Right lobe of liver (tissue), 6 donors: ENCODE measurements around the gene SOCS3. TPM values are rescaled to one million over a fixed set of nuclear protein-coding genes. Genes with fewer than 3 reads are reported as not detected.

Experiments used
- ATAC-seq, 4 donors: fragments of 200-7000 bp; cut with Tn5 transposase; one replicate each; pipeline ENCODE4 v1.9.1; 2020; ENCODE audit warnings: mild to moderate bottlenecking in 4 of 4, moderate library complexity in 4 of 4
- DNase-seq, 3 donors: peaks; one replicate each; pipeline ENCODE4 v3.0.0-alpha.2; 2020
- H3K27ac ChIP-seq, 3 donors: fragments of 200-600 bp; one replicate each; pipeline ENCODE4 v1.8.0; 2022
- H3K27me3 ChIP-seq, 2 donors: fragments of 200-600 bp; one replicate each; pipeline ENCODE4 v1.8.0; 2022
- H3K36me3 ChIP-seq, 4 donors: fragments of 200-600 bp; sonication (generic) in 1 of 4; one replicate each; pipeline versions ENCODE4 v1.5.1 to v1.8.0; 2017 to 2022; ENCODE audit warnings: control low read depth in 1 of 4
- H3K4me1 ChIP-seq, 4 donors: fragments of 200-600 bp; sonication (generic) in 1 of 4; one replicate each; pipeline versions ENCODE4 v1.5.1 to v1.8.0; 2017 to 2022; ENCODE audit warnings: control low read depth in 1 of 4
- H3K4me3 ChIP-seq, 3 donors: fragments of 200-600 bp; one replicate each; pipeline ENCODE4 v1.8.0; 2022
- H3K9me3 ChIP-seq, 4 donors: fragments of 200-600 bp; sonication (generic) in 1 of 4; one replicate each; pipeline versions ENCODE4 v1.5.1 to v1.8.0; 2017 to 2022; ENCODE audit warnings: control low read depth in 1 of 4
- CTCF ChIP-seq, 4 donors: fragments of 200-600 bp in 3 of 4; fragments of 450-650 bp in 1 of 4; IDR thresholded peaks; one replicate each; pipeline versions ENCODE4 v1.5.1 to v1.8.0; 2016 to 2022; ENCODE audit warnings: antibody characterized with exemption in 4 of 4, mild to moderate bottlenecking in 2 of 4
- POLR2A ChIP-seq: fragments of 450-650 bp; IDR thresholded peaks from one replicate; pipeline ENCODE4 v1.6.1; 2017; ENCODE audit warnings: antibody characterized with exemption, mild to moderate bottlenecking
- WGBS: methylation state at CpG from one replicate; pipeline ENCODE4 v1.1.6; 2018; ENCODE audit warnings: low coverage, low lambda C conversion rate; ENCODE audit not compliant: insufficient coverage; ENCODE audit errors: missing lambda C conversion rate; 5-methylcytosine and 5-hydroxymethylcytosine counted together
- intact Hi-C, 2 donors: fragments of 100-400 bp; cut with DNase I; formaldehyde crosslinking; loops; one replicate each; pipeline versions ENCODE4 v1.11.2 to v1.14.1; 2022
- total RNA-seq, 6 experiments: library from RNA; depleted of rRNA in 2 of 6; stranded (reverse); fragments of >200 nt in 2 of 6; fragmentation: NEBNext Ultra II Directional in 3 of 6; extraction: Animal tissue kit (Norgen Biotek cat#: 25700) in 3 of 6; gene quantifications; one replicate each; pipeline versions ENCODE4 v1.1.0 to v1.2.4, GENCODE V29; 2016 to 2023
- donor health status: DM: no; HTN: yes; CAD: no.
- donor health status: DM: no; HTN: no; CAD: no.
- donor health status: DM: no; HTN: no; CAD: no.
- donor health status: DM: no; HTN: yes; CAD: no.
- donor health status: DM: no; HTN: yes; CAD: no.

The SOCS3 gene
- total RNA-seq, 6 experiments from 2014 or later, result 1.2 to 87.3 (median 24.1) TPM

- 33% methylated on average over 6 of the region's 13 CpGs for WGBS
- Histone ChIP-seq H3K27ac (no peak overlapping the region), H3K27me3 (no peaks in the 10 kb centered on the region), H3K4me1 (peaks cover 0 to 5% (median 0%) of the 10 kb centered on the region in 4 donors), H3K36me3 (no peaks in the 10 kb centered on the region), H3K9me3 (no peaks in the 10 kb centered on the region), H3K4me3 (no peak overlapping the region)
- TF ChIP-seq CTCF (IDR thresholded peaks at IDR 0.05) (no peak), POLR2A (no peak)
- DNase-seq (no peak), ATAC-seq (no peak)
- intact Hi-C loops, result loop anchor here in 1 of 2 donors (5.0 kb wide), 1 partner anchor 52 kb away; no protein-coding TSS in a partner anchor
Observed at GRCh38 chr17:78369791-78370381, 10.0 kb upstream of the SOCS3 start.

GRCh38 chr17:78368854-78369495 is 9.1 kb upstream of the SOCS3 start:
- Histone ChIP-seq H3K36me3 (no peaks in the 10 kb centered on the region), H3K27me3 (no peaks in the 10 kb centered on the region), H3K27ac (no peak overlapping the region), H3K4me1 (peaks cover 0 to 5% (median 0%) of the 10 kb centered on the region in 4 donors), H3K9me3 (no peaks in the 10 kb centered on the region), H3K4me3 (no peak overlapping the region)
- DNase-seq, result no peak
- no peak for ATAC-seq
- 91% methylated on average over 6 of the region's 8 CpGs for WGBS
- intact Hi-C loops, result loop anchor here in 1 of 2 donors (5.0 kb wide), 1 partner anchor 53 kb away; no protein-coding TSS in a partner anchor
- no peak for TF ChIP-seq POLR2A
- no peak for TF ChIP-seq CTCF (IDR thresholded peaks at IDR 0.05)

GRCh38 chr17:78368348-78368747 is 8.5 kb upstream of the SOCS3 start:
- WGBS, result 71% methylated on average over 1 of the region's 6 CpGs
- H3K36me3 ChIP-seq, result no peaks in the 10 kb centered on the region
- H3K9me3 ChIP-seq, result no peaks in the 10 kb centered on the region
- no peak overlapping the region for H3K4me3 ChIP-seq
- intact Hi-C loops, result loop anchor here in 1 of 2 donors (5.0 kb wide), 1 partner anchor 54 kb away; no protein-coding TSS in a partner anchor
- DNase-seq, result no peak
- no peak for ATAC-seq
- TF ChIP-seq CTCF (IDR thresholded peaks at IDR 0.05), result no peak
- TF ChIP-seq POLR2A, result no peak
- no peak overlapping the region for H3K27ac ChIP-seq
- H3K27me3 ChIP-seq, result no peaks in the 10 kb centered on the region
- peaks cover 0 to 5% (median 0%) of the 10 kb centered on the region in 4 donors for H3K4me1 ChIP-seq

- Histone ChIP-seq H3K27me3 (no peaks in the 10 kb centered on the region), H3K36me3 (no peaks in the 10 kb centered on the region), H3K9me3 (no peaks in the 10 kb centered on the region), H3K4me1 (peaks cover 0 to 5% (median 0%) of the 10 kb centered on the region in 4 donors), H3K27ac (no peak overlapping the region), H3K4me3 (no peak overlapping the region)
- intact Hi-C loops, result loop anchor here in 1 of 2 donors (5.0 kb wide), 1 partner anchor 55 kb away; no protein-coding TSS in a partner anchor
- TF ChIP-seq POLR2A (no peak), CTCF (IDR thresholded peaks at IDR 0.05) (no peak)
- ATAC-seq (no peak), DNase-seq (no peak)
- no CpG with 5 or more reads among the region's 5 CpGs for WGBS
Observed at GRCh38 chr17:78367193-78367592, 7.3 kb upstream of the SOCS3 start.
